Measurements from ENCODE around the gene TBC1D23.

TBC1D23 gene

DNA sequence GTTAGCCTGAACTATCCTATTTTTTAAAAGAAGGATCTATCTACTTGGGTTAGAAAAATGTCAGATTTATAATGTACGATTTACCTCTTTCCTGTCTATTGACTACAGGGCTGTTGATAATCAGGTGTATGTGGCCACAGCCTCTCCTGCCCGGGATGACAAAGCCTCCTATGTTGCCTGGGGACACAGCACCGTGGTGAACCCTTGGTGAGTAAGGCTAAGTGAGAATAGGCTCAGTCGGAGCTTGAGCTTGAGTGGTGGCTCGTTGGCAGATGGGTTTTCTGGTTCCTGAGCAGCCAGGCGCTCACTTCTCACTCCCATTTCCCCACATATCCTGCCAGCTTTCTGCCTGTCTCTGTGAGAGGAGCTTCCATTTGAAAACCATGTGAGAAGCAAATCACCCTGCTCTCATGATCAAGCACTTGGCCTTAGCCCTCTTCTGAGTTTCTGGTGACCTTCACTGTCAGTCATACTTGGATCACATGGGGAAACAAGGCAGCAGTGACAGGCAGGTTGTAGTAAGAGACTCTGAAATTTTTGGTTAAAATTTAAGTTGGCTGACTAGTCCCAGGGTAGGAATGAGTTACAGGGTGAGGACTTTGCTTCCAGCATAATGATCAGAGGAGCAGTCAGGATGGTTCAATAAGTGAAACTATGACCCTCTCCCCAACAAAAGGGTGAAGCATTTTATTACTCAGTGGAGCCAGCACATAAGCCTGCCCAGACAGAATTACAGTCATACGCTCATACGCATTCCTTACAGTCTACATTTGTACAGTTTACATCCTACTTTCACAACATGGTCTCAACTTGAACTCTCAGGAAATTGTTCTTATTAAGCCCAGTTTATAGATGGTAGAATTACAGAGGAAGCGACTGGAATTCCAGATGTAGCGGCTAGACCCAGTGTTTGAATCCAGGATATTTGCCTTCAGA is 91.8 kb downstream of the TBC1D23 start:
- DNase-seq (ENCODE audit: low read depth), result no peak

DNA sequence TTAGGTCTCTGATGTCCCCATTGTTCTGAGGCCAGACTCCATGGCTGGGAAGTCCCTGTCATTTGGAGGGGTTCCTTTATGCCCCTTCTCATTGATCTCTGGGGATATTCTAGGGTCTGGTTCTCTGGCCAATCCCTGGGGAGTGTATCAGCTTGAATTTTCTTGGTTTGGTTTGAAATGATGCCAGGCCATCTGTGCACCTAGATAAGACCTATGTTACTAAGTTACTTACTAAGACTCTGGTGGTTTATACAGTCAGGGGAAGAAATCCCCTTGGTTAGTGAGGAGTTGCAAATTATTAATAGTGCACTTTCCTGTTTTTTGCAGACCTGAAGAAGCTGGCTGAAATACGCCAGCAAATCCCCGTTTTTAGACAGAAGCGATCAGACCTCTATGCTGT is 94.1 kb downstream of the TBC1D23 start:
- DNase-seq (ENCODE audit: low read depth), result no peak

DNA sequence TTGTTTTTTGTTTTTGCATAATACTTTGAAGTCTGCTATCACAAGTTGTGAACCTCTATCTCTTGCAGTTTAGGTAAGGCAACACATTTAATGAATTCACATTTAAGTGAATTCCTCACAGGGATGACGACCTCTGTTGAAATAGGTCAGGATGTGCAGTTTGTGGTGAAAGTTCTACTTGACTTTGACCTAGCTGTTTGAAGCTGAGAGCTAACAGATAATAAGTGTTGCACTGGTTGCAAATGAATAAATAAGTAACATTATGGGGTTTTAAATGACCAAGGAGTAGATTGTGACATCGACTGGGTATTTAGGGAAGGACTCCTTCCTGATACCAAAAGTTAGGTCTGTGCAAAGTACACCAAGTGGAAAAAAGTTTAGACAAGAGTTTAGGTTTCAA is 97.6 kb downstream of the TBC1D23 start:
- DNase-seq (ENCODE audit: low read depth), result no peak

DNA sequence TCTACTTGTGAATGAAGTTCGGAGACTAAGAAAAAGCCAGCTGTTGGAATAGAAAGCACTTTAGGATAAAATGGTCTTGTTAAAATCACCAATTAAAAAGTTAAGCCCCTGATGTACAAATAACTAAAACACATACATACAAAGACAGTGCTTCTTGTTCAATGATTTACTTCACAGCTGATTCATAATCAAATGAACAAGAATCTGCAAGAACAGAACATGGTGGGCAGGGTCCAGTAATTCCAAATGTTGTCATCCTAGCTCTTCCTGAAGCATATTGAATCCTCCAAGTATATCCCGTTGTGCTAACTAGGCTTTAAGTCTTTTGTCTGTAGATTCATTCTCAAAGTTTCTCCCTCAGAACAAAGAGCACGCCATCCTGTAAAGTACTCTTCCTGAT is 98.2 kb downstream of the TBC1D23 start:
- no peak for DNase-seq (ENCODE audit: low read depth)

DNA sequence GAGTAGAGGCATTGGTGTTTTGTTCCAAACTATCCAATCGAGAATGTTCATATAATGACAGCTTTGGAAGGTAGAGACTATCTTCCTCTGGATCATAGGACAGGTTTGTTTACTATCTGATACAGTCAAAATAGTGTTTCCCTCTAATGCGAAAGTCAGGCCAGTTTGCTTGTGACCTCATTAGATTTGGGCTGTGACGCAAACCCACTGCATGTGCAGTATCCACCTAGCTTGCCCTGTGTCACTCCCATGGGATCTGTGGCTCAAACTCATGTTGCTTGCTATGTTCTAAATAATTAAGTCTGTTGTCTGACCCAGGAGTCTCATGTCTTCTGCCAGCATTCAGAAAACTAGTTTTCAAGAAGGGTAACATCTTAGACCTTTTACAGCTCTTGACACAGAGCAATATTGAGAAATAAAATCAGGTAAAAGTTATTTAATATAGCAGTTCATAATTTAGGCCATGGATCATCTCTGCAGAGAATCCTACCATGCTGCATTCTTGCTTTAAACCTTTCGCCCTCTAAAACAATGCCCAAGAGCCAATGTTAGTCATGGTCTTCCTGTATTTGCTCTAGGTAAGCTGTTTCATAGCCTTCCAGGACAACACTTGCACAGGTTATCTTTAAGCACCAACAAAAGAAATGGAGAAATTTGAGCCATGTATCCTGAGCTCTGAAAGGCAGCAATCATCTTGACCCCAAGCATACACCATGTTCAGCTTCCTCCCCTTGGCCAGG is 100.1 kb downstream of the TBC1D23 start:
- no peak for DNase-seq (ENCODE audit: low read depth)

DNA sequence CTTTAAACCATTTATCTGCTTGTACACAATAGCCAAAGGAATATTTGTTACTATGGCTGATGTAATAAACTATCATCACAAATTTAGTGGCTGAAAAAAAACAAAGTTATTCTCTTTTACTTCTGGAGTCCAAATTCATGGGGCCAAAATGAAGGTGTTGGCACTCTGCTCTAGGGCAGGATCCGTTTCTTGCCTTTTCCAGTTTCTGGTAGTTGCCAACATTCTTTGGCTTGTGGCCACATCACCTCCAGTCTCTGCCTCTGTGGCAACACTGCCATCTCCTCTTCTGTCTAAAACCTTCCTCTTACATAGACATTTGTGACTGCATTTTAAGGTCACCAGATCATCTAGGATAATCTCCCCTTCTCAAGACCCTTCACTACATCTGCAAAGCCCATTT is 101.1 kb downstream of the TBC1D23 start:
- DNase-seq (ENCODE audit: low read depth), result no peak

DNA sequence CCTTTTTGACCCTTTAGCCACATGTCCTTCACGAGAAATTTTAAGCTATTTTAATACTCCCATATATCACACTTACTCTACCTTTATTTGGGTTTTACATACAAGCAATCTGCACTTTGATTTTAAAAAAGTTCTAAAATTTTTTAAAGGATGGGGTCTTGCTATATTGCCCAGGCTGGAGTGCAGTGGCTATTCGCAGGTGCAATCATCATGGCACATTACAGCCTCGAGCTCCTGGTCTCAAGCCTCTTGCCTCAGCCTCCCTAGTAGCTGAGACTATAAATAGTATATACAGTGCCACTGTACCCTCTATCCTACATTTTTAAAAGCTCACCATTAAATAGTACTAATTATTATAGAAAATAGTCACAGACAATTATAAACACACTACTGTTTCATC is 103.6 kb downstream of the TBC1D23 start:
- DNase-seq (ENCODE audit: low read depth), result no peak

DNA sequence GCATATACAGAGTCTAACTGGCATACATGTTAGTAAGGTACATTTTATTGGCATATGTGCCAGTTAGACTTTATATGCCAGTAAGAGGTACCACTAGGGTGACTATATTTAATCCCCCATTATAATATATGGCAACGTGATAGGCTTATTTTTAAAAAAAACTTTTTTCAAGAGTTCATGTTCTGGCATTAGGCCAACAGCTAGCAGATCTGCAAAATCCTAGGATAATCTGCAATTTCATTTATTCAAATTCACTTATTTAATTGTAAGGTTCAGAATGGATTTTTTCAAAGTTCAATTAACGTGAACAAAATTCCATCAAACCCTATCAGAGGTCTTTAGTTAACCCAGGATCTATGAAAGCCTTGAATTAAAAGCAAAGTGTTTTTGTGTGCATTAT is 105.6 kb downstream of the TBC1D23 start:
- no peak for DNase-seq (ENCODE audit: low read depth)

DNA sequence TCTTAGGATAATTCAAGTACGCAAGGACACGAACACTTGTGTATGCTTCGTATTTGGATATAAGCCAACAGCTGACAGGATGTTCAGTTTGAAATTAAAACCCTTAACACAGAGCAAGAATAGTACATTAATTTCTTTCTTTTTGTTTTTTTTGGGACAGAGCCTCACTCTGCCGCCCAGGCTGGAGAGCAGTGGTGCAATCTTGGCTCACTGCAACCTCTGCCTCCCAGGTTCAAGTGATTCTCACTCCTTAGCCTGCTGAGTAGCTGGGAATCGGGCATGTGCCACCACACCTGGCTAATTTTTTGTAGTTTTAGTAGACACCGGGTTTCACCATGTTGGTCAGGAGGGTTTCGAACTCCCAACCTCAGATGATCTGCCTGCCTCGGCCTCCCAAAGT is 107.6 kb downstream of the TBC1D23 start:
- no peak for DNase-seq (ENCODE audit: low read depth)

DNA sequence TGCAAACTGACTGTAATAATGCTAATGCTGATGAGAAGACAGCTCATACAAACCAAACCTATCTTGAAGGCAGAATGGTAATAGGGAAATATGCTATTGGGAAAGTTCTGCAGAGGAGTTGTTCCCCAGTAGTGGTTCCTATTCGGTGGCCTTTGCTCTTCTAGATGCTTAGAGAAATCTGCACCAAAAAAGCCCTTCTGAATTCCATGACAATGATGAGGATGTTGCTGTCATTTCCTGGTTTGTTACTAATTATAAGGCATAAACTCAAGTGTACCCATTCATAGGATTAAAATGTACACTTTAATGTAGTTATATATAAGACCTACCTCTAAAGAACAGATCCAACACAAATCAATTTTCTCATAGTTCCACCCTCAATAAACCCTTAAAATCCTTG is 110.0 kb downstream of the TBC1D23 start:
- DNase-seq (ENCODE audit: low read depth), result no peak

DNA sequence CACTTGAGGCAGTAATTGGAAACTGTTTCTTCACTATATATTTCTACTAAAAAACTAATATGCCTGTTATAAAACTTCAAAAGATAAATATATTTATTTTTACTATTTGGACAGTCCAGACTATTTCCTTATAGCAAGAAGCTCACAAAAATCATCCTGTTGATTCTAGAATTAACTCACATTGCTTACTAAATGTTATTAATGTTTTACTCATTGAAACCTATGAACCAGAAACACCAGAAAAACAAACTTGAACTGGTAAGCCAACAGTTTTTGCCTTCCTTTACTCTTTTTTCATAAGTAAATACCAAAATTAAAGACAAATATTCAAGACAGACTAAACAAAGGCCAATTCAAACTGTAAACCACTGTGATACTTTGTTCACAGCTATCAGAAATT is 113.7 kb downstream of the TBC1D23 start:
- no peak for DNase-seq (ENCODE audit: low read depth)

Data from activated T-cell treated with anti-CD3 and anti-CD28 coated beads for 24 hours (primary cell).